Measurements from ENCODE around the gene ARHGAP10.

Gene ARHGAP10

GRCh38 chr4:147731580-147732517 lies at the start of gene ARHGAP10:
Gene ARHGAP10, plus strand, starts transcription at chr4:147732088. Its CDS starts 214 bp downstream, at chr4:147732302.
- H3K4me1 Mint-ChIP-seq (ENCODE audit: low read depth), result peaks cover 58% of the 10 kb centered on the region
- peaks cover 53% of the 10 kb centered on the region for H3K36me3 Mint-ChIP-seq (ENCODE audit: low read depth)
- peak within 1 kb of the TSS; percentile 86 for H3K27ac Mint-ChIP-seq
- H3K4me3 Mint-ChIP-seq, result peak within 1 kb of the TSS; percentile 89
- H3K9me3 Mint-ChIP-seq, result no peaks in the 10 kb centered on the region
- intact Hi-C loops (cut with micrococcal nuclease), result no loop called here
- H3K27me3 Mint-ChIP-seq, result peaks cover 6% of the 10 kb centered on the region

- intact Hi-C loops (cut with micrococcal nuclease), result no loop called here
- no peaks in the 10 kb centered on the region for H3K9me3 Mint-ChIP-seq
- peak overlapping the region; percentile 91 for H3K27ac Mint-ChIP-seq
- H3K4me1 Mint-ChIP-seq (ENCODE audit: low read depth), result peaks cover 22% of the 10 kb centered on the region
- no peaks in the 10 kb centered on the region for H3K27me3 Mint-ChIP-seq
- H3K36me3 Mint-ChIP-seq (ENCODE audit: low read depth), result peaks cover 30% of the 10 kb centered on the region
- H3K4me3 Mint-ChIP-seq, result peak overlapping the region; percentile 86
Measured at GRCh38 chr4:147682755-147683154, 49.1 kb upstream of the ARHGAP10 start.

- peak overlapping the region; percentile 91 for H3K27ac Mint-ChIP-seq
- peak overlapping the region; percentile 86 for H3K4me3 Mint-ChIP-seq
- peaks cover 22% of the 10 kb centered on the region for H3K4me1 Mint-ChIP-seq (ENCODE audit: low read depth)
- H3K27me3 Mint-ChIP-seq, result no peaks in the 10 kb centered on the region
- intact Hi-C loops (cut with micrococcal nuclease), result no loop called here
- peaks cover 26% of the 10 kb centered on the region for H3K36me3 Mint-ChIP-seq (ENCODE audit: low read depth)
- no peaks in the 10 kb centered on the region for H3K9me3 Mint-ChIP-seq
Measured at GRCh38 chr4:147683188-147683591, 48.7 kb upstream of the ARHGAP10 start.

GRCh38 chr4:147683717-147684700 lies 47.9 kb upstream of the ARHGAP10 start, which contains the start of gene PRMT9:
Gene PRMT9, minus strand, starts transcription at chr4:147684163. Its CDS starts 176 bp downstream, at chr4:147683987.
- Mint-ChIP-seq H3K4me1 (ENCODE audit: low read depth) (peaks cover 22% of the 10 kb centered on the region), H3K9me3 (no peaks in the 10 kb centered on the region), H3K4me3 (peak within 1 kb of the TSS; percentile 86), H3K36me3 (ENCODE audit: low read depth) (peaks cover 18% of the 10 kb centered on the region), H3K27ac (peak within 1 kb of the TSS; percentile 91), H3K27me3 (peaks cover 2% of the 10 kb centered on the region)
- intact Hi-C loops (cut with micrococcal nuclease), result no loop called here

GRCh38 chr4:147689067-147689466 lies 42.8 kb upstream of the ARHGAP10 start:
- H3K4me3 Mint-ChIP-seq, result no peak overlapping the region
- H3K27ac Mint-ChIP-seq, result no peak overlapping the region
- peaks cover 8% of the 10 kb centered on the region for H3K27me3 Mint-ChIP-seq
- intact Hi-C loops (cut with micrococcal nuclease), result no loop called here
- no peaks in the 10 kb centered on the region for H3K4me1 Mint-ChIP-seq (ENCODE audit: low read depth)
- H3K36me3 Mint-ChIP-seq (ENCODE audit: low read depth), result peaks cover 2% of the 10 kb centered on the region
- no peaks in the 10 kb centered on the region for H3K9me3 Mint-ChIP-seq

- no peaks in the 10 kb centered on the region for H3K4me1 Mint-ChIP-seq (ENCODE audit: low read depth)
- no peaks in the 10 kb centered on the region for H3K9me3 Mint-ChIP-seq
- H3K36me3 Mint-ChIP-seq (ENCODE audit: low read depth), result no peaks in the 10 kb centered on the region
- H3K27me3 Mint-ChIP-seq, result peaks cover 10% of the 10 kb centered on the region
- H3K4me3 Mint-ChIP-seq, result no peak overlapping the region
- H3K27ac Mint-ChIP-seq, result no peak overlapping the region
- intact Hi-C loops (cut with micrococcal nuclease), result no loop called here
Measured at GRCh38 chr4:147691820-147692219, 40.1 kb upstream of the ARHGAP10 start.

- no peaks in the 10 kb centered on the region for H3K4me1 Mint-ChIP-seq (ENCODE audit: low read depth)
- no peak overlapping the region for H3K4me3 Mint-ChIP-seq
- intact Hi-C loops (cut with micrococcal nuclease), result no loop called here
- H3K27ac Mint-ChIP-seq, result no peak overlapping the region
- no peaks in the 10 kb centered on the region for H3K36me3 Mint-ChIP-seq (ENCODE audit: low read depth)
- H3K9me3 Mint-ChIP-seq, result no peaks in the 10 kb centered on the region
- H3K27me3 Mint-ChIP-seq, result peaks cover 10% of the 10 kb centered on the region
Measured at GRCh38 chr4:147693218-147693617, 38.7 kb upstream of the ARHGAP10 start.

GRCh38 chr4:147696866-147697265 lies 35.0 kb upstream of the ARHGAP10 start:
- H3K9me3 Mint-ChIP-seq, result no peaks in the 10 kb centered on the region
- H3K4me3 Mint-ChIP-seq, result no peak overlapping the region
- intact Hi-C loops (cut with micrococcal nuclease), result no loop called here

GRCh38 chr4:147704846-147705245 lies 27.0 kb upstream of the ARHGAP10 start:
- Mint-ChIP-seq H3K9me3 (no peaks in the 10 kb centered on the region), H3K27ac (no peak overlapping the region), H3K36me3 (ENCODE audit: low read depth) (no peaks in the 10 kb centered on the region), H3K27me3 (peaks cover 12% of the 10 kb centered on the region), H3K4me3 (no peak overlapping the region), H3K4me1 (ENCODE audit: low read depth) (peaks cover 19% of the 10 kb centered on the region)
- intact Hi-C loops (cut with micrococcal nuclease), result no loop called here

More at GRCh38 chr4:147696866-147697265, 35.0 kb upstream of the ARHGAP10 start:
- Mint-ChIP-seq H3K27ac (no peak overlapping the region), H3K4me1 (ENCODE audit: low read depth) (no peaks in the 10 kb centered on the region), H3K36me3 (ENCODE audit: low read depth) (no peaks in the 10 kb centered on the region), H3K27me3 (peaks cover 17% of the 10 kb centered on the region)

- no peaks in the 10 kb centered on the region for H3K36me3 Mint-ChIP-seq (ENCODE audit: low read depth)
- H3K4me3 Mint-ChIP-seq, result no peak overlapping the region
- peaks cover 3% of the 10 kb centered on the region for H3K27me3 Mint-ChIP-seq
- H3K27ac Mint-ChIP-seq, result no peak overlapping the region
- intact Hi-C loops (cut with micrococcal nuclease), result loop anchor here (1.0 kb wide), 1 partner anchor 158 kb away; no protein-coding TSS in a partner anchor
- no peaks in the 10 kb centered on the region for H3K9me3 Mint-ChIP-seq
- H3K4me1 Mint-ChIP-seq (ENCODE audit: low read depth), result peaks cover 23% of the 10 kb centered on the region
Measured at GRCh38 chr4:147707892-147708672, 23.8 kb upstream of the ARHGAP10 start.

GRCh38 chr4:147709999-147710398 lies 21.9 kb upstream of the ARHGAP10 start:
- Mint-ChIP-seq H3K27me3 (no peaks in the 10 kb centered on the region), H3K9me3 (no peaks in the 10 kb centered on the region), H3K27ac (no peak overlapping the region), H3K4me1 (ENCODE audit: low read depth) (peaks cover 23% of the 10 kb centered on the region), H3K4me3 (no peak overlapping the region), H3K36me3 (ENCODE audit: low read depth) (no peaks in the 10 kb centered on the region)
- intact Hi-C loops (cut with micrococcal nuclease), result no loop called here

GRCh38 chr4:147714575-147715401 lies 17.1 kb upstream of the ARHGAP10 start:
- intact Hi-C loops (cut with micrococcal nuclease), result no loop called here
- Mint-ChIP-seq H3K4me3 (no peak overlapping the region), H3K27ac (no peak overlapping the region), H3K36me3 (ENCODE audit: low read depth) (no peaks in the 10 kb centered on the region), H3K4me1 (ENCODE audit: low read depth) (peaks cover 15% of the 10 kb centered on the region), H3K27me3 (peaks cover 10% of the 10 kb centered on the region), H3K9me3 (no peaks in the 10 kb centered on the region)
